ENCODE data around the gene NPB.
"Not testable (repeated sequence)": the region's sequence is repeated elsewhere in the genome, so short reads cannot be mapped to it uniquely, and the experiment has no call there.

NPB gene

GRCh38 chr17:81911969-81912368 is 9.9 kb downstream of the NPB start:
- no peak for DNase-seq (ENCODE audit: low spot score)

GRCh38 chr17:81912441-81913309 is 10.6 kb downstream of the NPB start:
- DNase-seq (ENCODE audit: low spot score): no peak

- no peak for DNase-seq (ENCODE audit: low spot score)
Measured at GRCh38 chr17:81913394-81914102, 11.5 kb downstream of the NPB start.

GRCh38 chr17:81914103-81914850 is 12.2 kb downstream of the NPB start:
- DNase-seq (ENCODE audit: low spot score): no peak

DNA sequence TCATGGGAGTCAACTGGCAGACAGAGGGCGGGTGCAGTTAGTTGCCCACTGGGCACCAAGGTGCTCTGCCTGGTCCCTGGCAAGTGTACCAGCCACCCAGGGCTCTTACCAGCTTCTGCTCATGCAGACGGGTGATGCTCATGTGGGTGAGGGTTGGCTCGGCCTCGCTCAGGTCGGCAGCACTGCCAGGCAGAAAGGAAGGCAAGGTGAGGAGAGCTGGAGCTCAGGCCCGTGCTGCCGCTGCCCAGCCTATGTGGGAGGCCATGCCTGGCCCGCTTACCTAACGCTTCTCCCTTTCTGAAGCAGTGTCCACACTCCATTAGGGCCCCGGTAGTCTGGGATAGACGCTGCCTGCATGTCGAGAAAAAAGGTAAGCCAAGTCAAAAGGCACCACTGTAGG is 13.3 kb downstream of the NPB start:
- no peak for DNase-seq (ENCODE audit: low spot score)

DNA sequence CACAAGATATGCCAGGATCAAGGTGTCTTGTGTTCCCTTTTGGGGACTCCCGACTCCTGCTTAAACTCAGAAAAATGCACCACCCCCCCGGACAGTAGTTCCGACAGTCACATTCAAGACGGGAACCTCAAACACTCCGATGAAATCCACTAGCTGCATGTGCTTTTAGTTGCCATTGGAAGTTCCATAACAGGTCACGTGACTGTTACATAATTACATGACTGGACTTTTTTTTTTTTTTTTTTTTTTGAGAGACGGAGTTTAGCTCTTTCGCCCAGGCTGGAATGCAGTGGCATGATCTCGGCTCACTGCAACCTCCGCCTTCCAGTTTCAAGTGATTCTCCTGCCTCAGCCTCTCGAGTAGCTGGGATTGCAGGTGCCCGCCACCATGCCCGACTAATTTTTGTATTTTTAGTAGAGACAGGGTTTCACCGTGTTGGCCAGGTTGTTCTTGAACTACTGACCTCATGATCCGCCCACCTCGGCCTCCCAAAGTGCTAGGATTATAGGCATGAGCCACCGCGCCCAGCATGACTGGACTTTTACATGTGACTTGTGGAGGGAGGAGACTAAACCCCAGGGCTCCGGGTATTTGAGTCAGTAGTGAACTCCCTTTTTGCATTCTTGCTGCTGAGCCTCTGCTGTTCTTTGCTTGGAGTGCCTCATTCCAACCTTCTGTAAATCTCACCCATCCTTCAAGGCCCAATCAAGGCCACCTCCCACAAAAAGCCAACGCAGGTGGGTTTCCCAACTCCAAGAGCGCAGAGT is 14.4 kb downstream of the NPB start:
- DNase-seq (ENCODE audit: low spot score): no peak

DNA sequence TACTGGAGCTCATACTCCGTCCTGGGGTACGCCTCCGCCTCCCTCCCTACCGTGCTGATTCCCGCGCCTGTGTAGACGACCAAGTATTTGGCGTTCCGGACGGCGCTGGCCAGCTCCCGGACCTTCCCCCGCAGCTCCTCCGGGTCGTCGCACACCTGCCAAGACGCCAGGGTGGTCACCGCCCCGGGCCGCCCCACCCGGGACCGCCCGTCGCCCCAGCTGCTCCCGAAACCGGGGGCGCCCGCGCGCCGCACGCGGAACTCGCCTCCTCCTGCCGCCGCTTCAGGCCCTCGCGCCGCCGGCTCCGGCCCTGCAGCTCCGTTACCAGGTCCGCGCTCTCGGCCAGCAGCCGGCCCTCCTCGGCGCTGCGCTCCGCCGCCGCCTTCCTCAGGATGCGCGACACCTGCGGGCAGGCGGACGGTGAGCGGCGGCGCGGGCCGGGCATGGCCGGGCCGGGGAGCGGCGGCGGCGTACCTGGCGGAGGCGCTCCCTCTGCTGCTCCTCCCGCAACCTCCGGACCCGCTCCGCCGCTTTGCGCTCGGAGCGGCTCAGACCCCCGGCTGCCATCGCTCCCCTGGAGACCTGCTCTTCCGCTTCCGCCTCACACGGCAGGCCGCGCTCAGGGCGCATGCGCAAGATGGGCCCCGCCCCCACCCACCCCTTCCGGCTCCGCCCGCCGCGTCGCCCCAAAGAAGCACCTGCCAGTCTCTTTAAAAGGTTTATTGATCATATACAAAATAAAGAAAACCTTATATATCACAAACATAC is 15.7 kb downstream of the NPB start, which contains the start of gene SIRT7:
SIRT7 (minus strand) TSS at position 612 of the 768 bp plus-strand sequence; CDS start at position 567, 45 bp downstream.
- DNase-seq (ENCODE audit: low spot score): peak; percentile 96

DNA sequence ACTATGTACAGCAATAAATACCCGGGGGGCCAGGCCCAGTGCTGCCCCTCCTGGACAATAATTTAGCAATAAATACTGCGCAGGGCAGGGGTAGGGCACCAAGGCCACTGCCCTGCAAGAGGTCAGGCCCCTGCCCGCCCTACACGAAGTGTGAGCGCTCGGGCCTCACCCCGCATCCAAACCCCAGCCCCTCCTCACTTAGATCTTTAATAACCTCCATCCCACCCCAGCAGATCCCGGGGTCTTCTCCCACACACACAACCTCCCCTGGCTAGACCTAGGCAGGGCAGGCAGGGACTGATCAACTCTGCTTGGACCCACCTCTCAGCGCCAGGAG is 16.3 kb downstream of the NPB start:
- not testable (repeated sequence) for DNase-seq (ENCODE audit: low spot score)

GRCh38 chr17:81918832-81919545 is 17.0 kb downstream of the NPB start:
- DNase-seq (ENCODE audit: low spot score): no peak

DNA sequence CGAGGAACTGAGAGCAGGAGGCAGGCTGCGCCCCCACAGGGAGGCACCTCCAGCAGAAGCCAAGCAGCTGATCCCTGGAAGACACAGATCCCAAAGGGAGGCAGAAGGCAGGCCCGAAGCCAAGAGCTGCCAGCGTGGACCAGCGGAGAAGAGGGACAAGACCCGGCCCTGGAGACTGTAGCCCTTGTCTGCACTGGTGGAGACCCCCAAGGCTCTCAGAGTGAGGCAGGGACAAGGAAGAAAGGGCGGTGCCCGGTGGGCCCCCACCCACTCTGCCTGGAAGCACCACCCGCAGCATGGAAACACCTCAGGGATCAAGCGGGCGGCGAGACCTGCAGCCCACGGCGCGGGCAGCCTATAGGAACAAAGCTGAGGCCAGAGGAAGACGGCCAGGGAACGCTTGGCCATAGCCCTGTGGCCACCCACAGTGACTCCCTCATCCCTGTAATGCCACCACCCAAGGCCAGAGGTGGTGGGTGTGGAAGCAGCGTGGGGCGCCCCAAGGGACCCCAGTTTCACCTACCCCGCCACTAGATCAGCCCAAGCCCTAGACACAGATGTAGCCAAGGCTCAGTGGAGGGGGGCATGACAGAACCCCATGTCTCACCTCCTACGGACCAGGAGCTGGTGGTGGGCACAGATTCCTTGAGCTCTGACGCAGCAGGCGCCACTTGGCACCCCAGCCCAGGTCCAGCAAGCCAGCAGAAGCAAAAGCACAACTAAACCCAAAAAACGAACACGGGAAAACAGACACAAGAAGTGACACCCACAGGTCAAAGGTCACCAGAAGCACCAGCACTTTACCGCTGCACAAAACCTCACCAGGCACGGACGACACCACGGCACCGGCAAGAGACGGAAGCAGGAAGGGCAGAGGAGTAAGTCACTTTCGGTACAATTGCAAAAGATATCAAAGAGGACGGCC is 18.8 kb downstream of the NPB start:
- DNase-seq (ENCODE audit: low spot score): no peak

GRCh38 chr17:81921537-81921862 is 19.5 kb downstream of the NPB start:
- no peak for DNase-seq (ENCODE audit: low spot score)

GRCh38 chr17:81921996-81922565 is 20.0 kb downstream of the NPB start:
- no peak for DNase-seq (ENCODE audit: low spot score)

DNA sequence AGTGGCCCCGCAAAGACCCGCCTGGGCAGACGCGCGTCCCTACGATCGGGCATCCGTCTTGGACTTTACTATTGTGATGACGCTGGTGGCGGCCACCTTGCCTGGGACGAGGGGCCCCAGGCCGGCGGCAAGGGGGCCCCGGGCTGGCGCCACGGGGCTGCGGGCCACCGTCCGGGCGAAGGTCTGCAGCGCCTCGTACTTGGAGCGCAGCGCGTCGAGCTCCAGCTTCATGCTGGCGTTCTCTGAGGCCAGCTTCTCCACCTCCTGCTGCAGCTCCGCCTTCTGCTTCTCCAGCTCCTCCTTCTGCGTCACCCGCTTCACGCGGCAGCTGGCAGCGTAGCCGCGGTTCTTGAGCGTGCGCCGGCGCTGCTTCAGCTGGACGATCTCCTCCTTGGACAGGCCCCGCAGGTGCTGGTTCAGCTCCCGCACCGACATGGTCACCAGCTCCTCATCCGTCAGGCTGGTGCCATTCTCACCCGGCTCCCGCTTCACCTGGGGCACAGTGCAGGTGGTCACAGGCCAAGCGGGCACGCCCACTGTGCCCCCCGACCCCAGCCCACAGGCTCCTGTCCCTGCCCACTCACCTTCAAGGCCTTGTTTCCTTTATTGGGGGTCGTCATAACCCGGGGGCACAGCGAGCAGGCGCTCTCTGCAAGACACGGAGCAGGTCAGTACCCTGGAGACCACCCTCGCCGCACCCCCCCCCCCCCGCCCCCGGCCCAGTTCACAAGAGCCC is 20.7 kb downstream of the NPB start:
- no peak for DNase-seq (ENCODE audit: low spot score)

DNA sequence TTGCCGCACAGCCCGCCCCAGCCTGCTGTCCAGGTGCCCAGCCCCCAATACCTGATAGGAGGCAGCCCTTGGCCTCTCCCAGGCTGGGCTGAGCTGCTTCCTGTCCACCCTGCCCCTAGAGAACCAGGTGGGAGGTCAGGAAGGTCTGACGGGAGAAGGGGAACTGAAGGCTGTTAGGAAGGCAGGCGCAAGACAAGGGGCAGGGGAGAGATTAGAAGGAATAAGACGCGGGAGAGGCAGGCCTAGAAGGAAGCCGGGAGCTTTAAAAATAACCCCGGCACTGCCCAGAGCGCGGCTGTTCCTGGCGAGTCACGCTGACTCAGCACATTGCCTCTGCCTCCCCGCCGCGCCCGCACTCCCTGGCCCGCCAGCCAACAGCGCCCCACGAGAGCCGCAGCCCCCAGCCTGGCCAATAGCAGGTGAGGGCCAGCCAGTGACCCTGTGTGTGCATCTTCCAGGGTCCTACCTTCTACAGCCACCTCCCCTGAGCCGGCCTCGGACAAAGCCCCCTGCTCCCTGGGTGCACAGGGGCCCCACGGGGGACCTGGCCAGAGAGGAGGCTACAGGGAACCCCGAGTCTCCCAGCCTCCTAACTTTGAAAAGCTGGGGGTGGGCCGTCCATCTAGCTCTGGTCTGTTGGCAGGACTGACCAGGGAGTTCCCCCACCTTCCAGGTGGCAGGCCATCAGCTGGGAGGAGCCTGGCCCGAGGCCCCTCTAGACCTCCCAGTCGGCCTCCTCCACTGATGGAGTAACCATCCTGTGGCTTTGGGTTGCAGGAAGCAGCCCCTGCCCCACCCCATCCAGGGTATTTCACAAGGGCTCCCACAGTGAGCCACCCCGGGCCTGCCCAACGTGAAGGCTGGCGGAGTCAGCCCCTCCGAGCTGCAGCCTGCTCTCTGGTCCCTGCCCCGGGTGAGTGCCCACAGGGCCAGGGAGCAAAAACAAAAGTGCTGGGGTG is 21.5 kb downstream of the NPB start:
- DNase-seq (ENCODE audit: low spot score): peak; percentile 86

- no peak for DNase-seq (ENCODE audit: low spot score)
Measured at GRCh38 chr17:81924557-81925532, 22.8 kb downstream of the NPB start.

- no peak for DNase-seq (ENCODE audit: low spot score)
Measured at GRCh38 chr17:81925860-81926450, 23.9 kb downstream of the NPB start.

All from ecto neural progenitor cell (in vitro differentiated cells).